Pons (tissue), 1 donor: ENCODE data around the gene RABGAP1.

Source experiments
- DNase-seq: peaks from one replicate; pipeline ENCODE4 v3.0.0-alpha.2; 2016; ENCODE audit warnings: low spot score

The RABGAP1 gene

DNA sequence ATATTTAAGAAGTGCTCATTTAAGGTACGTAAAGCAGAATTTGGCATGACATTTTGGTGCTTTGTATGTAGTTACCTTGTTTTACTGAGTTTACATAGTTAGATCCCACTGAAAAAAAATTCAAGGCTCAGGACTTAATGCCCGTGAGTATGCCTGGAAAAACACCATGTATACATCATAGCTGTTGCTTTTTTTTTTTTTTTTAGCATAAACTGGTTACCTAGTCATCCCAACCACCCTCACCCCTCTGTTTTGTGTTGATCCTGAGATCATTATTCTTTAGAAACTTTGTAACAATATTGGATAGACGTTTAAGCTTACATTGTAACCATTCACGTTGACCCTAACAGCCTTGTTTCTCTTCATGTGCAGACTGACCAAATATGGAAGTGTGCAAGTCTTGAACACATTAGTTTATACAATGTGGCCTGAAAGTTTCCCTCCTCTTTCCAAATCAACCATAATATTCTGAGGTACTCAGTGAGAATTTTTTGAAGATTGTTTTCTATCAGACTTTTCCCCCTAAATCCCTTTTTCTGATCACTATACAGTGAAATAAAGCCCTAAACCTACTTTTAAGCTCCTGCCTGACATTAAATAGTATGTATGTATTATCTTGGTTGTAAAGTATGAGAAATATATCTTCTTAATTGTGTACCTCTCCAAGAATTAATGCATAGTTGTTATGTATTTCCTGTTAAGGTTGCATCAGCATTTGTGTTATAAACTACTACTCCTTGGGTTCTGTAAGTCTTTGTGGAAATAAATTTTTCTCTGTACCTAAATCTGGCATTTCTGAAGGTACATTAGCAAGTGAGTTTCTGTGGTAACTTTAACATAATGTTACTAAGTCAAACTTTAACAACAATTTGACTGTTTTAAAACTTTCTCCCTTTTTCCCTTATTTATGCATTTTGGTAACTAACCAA lies 4.4 kb downstream of the RABGAP1 start:
- DNase-seq: no peak

DNA sequence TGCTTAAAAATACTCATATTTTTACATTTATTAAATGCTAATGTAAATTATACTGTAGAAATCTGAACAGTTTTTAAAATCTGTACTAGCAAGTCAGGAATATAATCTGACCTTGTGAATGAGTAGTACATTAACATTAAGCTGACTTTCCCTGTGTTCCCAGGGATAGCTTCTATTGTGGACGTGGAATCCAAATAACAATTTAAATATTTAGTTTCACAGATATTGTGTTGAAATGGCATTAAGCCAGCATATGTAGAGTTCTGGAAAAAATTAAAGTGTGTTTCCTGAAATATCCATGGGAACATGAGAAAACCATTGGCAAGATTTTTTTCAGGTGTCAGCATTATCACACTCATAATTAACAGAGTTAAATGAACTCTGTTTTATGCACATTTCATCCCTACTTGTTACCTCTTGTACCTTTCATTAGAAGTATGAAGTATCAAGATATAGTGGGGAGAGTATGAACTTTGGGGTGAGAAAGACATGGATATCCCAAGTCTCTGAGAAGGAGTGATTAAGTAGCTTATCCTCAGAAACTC lies 5.7 kb downstream of the RABGAP1 start:
- DNase-seq: no peak

- DNase-seq: no peak
Measured at GRCh38 chr9:122948313-122948712, 7.5 kb downstream of the RABGAP1 start.

DNA sequence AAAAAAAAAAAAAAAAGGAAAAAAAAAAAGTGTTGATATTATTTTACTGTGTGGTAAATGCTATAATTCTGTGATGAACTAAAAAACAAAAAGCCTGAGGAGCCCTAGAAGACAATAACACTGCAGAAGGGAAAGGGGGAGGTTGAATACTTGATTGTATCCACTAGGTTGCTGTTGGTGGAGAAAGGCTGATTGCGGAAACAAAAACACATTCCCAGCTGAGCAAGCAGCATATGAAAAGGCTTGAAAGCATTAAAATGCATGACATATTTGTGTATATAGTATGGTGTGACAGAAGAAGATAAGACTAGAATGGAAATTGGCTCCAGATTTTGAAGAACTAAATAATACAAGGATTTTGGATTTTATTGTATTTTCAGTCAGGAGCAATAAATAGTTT lies 8.9 kb downstream of the RABGAP1 start:
- DNase-seq: peak; percentile 74

GRCh38 chr9:122950263-122950662 lies 9.4 kb downstream of the RABGAP1 start:
- DNase-seq: no peak

- no peak for DNase-seq
Measured at GRCh38 chr9:122951056-122951455, 10.2 kb downstream of the RABGAP1 start.

DNA sequence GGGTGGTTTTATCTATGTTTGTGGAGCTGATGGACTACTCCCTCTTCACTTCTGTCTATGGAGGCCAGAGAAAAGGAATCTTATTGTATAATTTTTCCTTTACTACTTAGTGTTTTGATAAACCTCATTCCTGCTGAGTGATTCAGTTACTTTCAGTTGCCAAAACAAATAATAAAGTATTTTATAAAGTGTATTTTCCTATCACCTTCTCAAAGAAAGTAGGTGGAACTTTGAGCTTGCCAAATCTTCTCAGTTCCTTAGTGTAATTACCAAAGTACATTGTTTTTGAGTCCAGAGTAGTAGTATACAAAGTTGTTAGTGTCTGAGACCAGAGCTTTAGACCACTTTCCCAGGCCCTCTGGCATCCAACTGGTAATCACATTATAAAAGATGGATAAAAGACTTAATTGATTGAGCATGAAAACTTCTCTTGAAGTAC lies 13.5 kb downstream of the RABGAP1 start:
- no peak for DNase-seq

- DNase-seq: no peak
Measured at GRCh38 chr9:122955961-122956360, 15.1 kb downstream of the RABGAP1 start.

DNA sequence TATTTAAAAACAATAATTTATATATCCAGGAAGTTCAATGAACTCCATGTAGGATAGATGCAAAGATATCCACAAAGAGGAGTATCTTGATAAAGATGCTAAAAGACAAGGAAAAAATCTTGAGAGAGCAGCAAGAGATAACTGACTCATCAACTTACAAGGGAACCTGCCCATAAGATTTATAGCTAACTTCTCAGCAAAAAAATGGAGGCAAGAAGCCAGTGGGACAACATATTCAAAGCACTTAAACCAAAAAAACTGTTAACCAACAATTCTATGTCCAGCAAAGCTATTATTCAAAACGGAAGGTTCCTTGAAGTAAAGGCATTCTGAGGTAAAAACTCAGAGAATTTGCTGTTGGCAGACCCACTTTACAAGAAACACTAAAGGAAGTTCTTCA lies 20.3 kb downstream of the RABGAP1 start:
- DNase-seq: no peak

GRCh38 chr9:122975196-122975595 lies 34.4 kb downstream of the RABGAP1 start:
- DNase-seq: no peak

DNA sequence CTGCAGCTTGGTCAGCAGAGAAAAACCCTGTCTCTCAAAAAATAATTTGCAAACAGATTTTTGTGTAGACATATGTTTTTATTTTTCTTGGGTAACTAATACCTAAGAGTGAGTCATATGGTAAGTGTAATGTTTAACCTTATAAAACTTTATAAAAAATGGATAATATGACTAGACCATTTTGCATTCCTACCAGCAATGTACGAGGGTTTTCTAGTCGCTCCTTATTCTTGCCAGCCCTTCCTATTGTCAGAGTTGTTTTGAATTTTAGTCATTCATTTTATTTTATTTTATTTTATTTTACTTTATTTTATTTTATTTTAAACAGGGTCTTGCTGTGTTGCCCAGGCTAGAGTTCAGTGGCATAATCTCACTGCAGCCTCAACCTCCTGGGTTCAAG lies 37.8 kb downstream of the RABGAP1 start:
- DNase-seq: no peak

DNA sequence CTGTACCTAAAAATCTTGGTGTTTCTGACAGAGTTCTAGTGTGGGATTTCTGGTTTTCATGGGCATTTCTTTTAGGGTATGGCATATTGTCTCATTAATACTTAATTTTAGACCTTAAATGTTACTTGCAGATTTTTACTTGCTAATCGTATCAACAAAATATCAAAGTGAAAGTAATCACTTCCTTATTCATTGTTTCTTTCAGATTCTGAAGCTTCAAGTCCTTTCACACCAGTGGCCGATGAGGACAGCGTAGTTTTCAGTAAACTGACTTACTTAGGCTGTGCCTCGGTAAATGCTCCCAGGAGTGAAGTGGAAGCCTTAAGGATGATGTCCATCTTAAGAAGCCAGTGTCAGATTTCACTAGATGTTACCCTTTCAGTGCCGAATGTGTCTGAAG lies 45.2 kb downstream of the RABGAP1 start:
- DNase-seq: no peak

DNA sequence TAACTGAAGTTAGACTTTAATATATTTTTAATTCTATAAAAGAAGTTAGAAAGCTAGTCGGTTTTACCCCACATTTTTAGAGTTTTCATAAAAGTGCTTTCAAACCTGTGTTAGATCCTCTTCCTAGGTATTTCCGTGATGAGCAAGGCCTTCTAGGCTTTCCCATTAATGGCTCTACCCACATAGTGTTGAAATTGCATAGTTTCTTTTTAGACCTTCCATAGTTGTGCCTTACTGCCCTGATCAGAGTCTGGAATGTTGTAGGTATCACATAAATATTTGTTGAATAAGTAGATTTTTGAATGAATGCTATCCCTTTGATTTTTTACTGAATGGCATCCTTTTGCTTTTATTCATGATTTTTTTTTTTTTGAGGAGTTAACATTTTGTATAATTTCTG lies 47.3 kb downstream of the RABGAP1 start:
- DNase-seq: no peak

GRCh38 chr9:122988920-122989621 lies 48.3 kb downstream of the RABGAP1 start:
- DNase-seq: no peak

- DNase-seq: peak; percentile 59
Measured at GRCh38 chr9:122991370-122991830, 50.6 kb downstream of the RABGAP1 start.

- DNase-seq: no peak
Measured at GRCh38 chr9:122996586-122996985, 55.8 kb downstream of the RABGAP1 start.

DNA sequence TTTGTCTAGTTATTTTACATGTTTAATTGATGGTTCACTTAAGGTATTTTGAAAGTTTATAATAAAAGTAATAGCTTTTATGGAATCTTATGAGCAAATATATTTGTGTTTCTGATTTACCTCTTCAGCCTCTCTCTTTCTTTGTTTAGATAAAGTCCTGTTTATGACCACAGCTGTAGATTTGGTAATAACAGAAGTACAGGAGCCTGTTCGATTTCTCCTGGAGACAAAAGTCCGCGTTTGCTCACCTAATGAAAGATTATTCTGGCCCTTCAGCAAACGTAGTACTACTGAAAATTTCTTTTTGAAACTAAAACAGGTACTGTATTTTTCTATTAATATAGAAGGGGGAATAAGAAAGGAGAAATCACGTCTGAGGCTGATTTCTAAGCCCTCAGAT lies 57.6 kb downstream of the RABGAP1 start:
- no peak for DNase-seq

DNA sequence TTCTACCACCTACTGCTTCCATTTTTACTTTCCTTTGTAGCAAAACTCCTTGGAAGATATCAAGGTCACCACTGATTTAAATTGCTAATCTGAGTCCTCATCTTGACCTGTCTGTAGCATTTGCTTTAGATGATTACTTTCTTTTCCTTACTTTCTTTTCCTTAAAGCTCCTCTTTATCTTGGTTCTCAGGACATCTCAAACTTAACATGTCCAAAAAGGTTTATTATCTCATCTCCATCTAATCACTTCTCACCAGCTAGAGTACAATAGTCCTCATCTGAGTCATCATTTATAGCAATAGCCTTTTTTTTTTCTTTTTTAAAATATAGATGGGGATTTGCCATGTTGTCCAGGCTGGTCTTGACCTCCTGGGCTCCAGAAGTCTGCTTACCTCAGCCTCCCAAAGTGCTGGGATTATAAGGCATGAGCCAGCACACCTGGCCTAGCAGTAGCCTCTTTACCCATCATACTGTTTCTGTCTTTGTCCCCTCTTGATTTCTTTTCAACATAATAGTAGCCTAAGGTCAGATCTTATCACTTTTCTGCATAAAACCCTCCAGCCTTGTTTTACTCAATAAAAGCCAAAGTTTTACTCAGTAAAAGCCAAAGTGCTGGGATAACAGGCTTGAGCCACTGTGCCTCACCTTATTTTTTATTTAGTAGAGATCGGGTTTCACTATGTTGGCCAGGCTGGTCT lies 59.7 kb downstream of the RABGAP1 start:
- no peak for DNase-seq

GRCh38 chr9:123002754-123003153 lies 61.9 kb downstream of the RABGAP1 start:
- no peak for DNase-seq

- DNase-seq: no peak
Measured at GRCh38 chr9:123003466-123003865, 62.6 kb downstream of the RABGAP1 start.

- DNase-seq: no peak
Measured at GRCh38 chr9:123005964-123006363, 65.1 kb downstream of the RABGAP1 start.

DNA sequence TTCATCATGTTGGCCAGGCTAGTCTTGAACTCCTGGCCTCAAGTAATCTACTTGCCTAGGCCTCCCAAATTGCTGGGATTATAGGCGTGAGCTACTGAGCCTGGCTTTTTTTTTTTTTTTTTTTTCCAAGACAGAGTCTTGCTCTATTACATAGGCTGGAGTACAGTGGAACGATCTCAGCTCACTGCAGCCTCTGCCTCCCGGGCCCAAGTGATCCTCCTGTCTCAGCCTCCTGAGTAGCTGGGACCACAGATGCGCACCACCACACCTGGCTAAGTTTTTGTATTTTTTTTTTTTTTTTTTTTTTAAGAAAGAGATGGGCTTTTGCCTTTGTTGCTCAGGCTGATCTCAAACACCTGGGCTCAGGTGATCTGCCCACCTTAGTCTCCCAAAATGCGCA lies 66.4 kb downstream of the RABGAP1 start:
- no peak for DNase-seq
